OCI-M2 (cell line): ENCODE results near the gene PRPF18.

Experiments used
- DNase-seq: peaks from one replicate; lab custom pipeline; 2025; ENCODE audit not compliant: unreplicated experiment; lab: John Stamatoyannopoulos, UW

The PRPF18 gene

DNA sequence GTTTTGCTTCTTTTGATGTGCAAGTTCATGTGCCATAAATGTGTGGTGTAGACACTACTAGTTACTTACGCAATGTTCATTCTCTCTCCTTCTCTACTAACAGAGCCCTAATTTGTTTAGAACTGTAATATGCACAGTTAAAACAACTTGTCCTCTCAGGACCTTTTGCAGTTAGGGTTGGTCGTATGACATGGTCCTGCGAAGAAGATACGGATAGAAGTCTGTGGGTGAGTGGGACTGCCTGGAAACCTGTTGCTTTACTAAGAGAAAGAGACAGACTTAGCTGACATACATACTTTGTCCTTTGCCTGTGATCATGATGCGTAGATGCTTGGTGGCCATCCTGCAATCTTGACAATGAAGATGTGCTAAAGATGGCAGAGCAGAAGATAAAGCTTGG, 51.1 kb downstream of the PRPF18 start:
- no peak for DNase-seq

DNA sequence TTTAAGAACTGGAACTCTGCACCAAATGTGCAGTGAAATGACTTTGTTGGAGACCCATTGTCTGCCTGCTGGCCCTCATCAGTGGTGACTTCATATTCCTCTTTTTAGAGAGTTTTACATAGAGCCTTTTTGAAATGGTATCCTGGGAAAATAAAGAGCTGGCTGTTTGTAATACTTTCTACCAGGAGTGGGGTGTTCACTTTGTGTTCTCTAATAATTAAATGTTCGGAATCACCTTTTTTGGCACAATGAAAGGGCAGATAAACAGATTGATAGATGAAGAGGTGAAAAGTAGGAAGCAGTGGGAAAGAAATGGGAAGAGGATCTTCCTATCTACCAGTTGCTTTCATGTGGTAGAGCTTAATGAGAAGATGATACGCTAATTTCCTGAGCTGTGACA, 55.5 kb downstream of the PRPF18 start:
- DNase-seq, result no peak

DNA sequence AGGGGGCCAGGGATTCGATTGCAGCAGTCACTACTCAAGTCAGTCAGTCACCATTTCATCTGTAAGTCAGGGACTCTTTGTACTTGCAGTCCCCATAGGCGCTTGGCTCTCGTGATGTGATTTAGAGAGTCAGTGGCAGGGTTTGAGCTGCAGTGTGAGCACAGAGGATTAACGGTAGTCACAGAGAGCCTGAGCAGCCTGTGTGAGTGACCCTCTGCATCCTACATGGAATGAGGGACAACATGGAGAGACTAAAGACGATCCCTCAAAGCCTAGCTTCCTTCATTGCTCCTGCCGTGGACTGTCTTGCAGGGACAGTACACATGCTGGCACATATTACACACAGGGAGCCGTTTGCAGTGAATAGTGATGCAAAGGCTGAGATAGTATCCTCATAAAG, 56.3 kb downstream of the PRPF18 start:
- DNase-seq, result no peak

DNA sequence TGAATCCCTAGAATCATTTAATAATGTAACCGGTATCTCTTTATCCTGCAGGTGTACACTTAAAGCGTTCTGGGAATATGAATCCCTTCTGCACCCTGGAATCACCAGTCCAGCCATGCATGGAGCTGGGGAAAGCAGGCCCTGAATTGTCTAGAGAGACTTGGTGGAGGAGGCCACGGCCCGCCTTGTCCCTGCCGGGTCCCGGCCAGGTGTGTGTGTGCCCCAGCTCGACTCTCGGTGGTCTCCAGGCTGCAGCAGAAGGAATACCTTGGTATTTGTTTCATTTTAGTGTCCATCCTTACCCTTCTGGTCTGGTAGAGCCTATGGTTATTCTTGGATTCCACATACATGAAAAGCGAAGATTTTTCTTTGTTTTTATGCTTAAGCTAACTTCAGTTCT, 58.1 kb downstream of the PRPF18 start:
- DNase-seq, result no peak

DNA sequence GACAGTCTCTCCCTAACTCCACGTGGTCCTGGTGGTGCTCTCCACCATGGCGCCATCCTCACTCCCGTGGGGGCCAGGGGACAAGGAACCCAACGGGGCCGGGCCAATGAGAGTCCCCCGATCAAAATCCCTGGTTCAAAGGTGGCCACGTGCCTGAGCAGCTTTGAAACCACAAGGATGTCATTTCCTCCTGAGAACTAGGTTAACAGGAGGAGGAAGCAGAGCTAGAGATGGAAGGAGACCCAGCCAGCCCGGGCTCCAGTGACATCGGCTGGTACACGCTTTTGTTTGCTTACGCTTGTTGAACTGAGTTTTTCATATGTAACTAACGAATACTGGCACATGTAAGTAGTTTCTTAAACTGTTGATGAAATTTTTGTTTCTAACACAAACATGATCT, 61.7 kb downstream of the PRPF18 start:
- DNase-seq, result no peak

DNA sequence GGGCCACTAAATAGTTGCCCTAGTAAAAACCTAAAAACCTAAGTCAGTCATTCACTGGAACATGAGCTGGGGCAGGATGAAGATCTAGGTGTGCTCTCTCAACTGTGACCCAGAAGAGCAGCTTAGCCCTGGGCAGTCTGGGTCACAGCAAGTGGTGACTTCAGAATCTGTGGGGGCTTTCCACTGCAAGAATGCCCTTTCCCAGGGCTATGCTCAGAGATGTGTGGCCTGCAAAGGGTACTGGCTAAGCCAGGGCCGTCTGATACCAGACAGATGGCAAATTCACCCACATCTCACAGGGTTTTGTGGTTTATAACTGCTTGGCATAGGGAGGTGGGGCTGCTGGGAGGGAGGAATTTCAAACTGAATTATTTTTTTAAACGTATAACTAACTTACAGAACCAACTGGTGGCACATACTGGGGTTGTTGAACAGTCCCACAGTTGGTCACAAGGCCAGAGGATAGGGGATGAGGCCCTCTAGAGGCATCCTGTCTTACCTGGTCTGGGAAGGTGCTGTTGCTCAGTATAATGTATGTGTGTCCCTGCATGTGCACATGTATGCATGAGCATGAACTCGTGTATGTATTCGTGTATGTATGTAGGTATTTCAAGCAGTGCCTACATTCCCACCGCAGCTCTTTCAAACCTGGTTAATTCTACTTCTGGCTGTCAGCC, 63.2 kb downstream of the PRPF18 start:
- no peak for DNase-seq

DNA sequence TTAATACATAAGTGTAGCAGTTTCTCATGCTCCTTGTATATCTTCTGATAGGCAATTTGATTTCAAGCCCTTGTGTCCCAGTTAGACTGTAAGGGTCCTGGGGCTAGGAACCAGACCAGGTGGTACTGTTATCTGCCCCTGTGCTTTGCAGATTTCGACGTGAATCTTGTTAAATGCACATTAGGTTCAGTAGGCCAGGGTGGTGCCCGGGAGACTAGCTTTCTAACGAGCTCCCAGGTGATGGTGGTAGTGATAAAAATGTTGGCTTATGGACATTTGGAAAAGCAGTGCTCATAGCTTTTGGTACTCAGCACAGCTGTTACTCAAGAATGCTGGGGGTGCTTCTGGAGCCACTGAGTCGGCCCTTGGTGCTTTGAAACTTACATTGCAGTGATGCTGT, 64.2 kb downstream of the PRPF18 start:
- no peak for DNase-seq

DNA sequence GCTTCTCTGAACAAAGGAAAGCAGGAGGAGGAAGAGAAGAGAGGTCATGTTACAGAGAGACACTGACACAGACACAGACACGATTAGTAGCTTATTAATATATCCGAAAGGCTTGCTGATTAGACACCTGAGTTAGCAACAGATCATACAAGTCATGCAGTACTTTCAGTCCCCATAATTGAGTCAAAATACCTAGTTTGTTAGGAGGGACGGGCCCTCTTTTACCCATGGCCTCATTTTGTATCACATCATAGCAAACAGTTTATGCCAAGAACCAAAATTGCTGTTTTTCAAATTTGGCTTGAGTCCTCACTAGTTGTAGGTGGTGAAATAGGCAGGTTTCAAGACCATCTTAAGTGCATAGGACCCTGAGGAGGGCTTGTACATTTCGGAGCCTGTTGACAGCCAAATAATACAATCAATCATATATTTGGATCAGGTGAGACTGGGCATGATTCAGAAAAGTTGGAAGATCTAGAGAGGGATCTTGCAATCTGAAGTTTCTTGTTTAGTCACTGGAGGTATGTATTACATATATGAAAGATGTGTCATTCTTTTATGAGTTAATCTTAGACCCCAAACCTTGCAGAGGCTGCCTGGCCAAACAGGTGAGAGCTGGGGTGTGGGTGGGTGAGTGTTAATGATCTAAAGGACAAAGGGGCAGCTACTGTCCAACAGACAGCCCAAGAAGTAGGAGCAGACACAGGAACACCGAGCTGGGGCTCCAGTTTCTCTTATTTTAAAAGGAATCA, 65.4 kb downstream of the PRPF18 start:
- no peak for DNase-seq

DNA sequence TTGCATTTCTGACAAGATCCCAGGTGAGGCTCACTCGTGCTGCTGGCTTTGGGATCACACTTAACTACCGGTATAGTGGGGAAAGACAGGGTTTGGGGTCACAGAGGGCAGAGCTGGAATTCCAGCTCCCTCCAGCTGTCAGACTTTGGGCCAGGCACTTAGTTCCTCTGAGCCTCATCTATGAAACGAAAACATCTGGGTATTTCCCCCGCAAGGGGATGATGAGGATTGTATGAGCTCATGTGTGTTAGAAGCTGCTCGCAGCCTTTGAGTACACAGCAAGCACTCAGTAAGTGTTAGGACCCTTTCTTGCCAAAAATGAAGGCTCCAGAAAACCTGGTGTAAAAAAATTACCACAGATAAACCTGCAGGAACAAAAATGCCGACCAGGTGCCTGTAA, 66.1 kb downstream of the PRPF18 start:
- no peak for DNase-seq

DNA sequence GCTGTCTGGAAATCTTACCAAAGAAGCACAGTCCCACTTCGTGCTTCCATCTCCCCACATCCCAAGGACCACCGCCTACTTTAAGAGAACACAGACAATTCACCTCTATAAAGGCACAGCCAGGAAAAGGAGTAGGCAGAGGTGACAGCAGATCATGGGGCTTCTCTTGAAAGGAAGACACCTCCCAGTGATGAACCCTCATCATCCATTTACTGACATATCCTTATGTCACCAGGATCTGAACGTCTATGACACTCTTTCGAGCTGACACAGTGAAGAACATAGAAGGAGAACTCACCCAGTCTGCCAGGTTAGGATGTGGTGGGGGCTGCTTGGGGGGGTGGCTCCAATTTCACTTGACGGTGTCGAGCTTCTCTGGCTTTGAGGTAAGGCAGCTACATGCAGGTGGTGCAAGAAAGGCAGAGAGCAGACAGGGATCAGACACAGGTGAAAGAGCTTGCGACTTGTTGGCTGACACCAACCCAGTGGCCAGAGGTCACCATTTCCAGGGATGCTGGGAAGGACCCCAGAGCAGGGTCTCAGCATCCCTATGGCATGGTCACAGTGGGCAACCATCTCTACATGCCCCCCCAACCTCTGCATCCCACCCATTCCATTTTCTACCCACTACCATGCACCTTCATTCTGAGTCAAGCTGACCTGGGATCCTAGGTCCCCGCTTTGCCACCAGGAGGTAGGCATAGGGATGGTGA, 67.5 kb downstream of the PRPF18 start:
- DNase-seq, result no peak

DNA sequence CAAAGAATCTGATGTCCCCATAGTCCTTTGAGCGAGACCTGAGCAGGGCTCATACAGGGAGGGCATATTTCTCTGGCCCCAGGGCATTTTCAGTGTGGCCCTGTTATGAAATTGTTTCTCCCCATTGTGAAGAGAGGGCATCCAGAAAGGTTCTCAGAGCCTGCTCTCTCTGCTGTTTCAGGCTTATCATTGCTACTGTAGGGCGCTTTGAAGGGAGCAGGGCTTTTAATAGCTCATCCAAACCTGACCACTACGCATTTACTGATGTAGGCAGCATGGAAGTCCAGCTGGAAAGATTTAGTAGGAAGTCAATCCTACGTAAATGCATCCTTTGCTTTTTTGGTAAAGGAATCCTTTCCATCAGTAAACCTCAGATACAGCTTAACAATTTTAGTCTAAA, 68.1 kb downstream of the PRPF18 start:
- no peak for DNase-seq

DNA sequence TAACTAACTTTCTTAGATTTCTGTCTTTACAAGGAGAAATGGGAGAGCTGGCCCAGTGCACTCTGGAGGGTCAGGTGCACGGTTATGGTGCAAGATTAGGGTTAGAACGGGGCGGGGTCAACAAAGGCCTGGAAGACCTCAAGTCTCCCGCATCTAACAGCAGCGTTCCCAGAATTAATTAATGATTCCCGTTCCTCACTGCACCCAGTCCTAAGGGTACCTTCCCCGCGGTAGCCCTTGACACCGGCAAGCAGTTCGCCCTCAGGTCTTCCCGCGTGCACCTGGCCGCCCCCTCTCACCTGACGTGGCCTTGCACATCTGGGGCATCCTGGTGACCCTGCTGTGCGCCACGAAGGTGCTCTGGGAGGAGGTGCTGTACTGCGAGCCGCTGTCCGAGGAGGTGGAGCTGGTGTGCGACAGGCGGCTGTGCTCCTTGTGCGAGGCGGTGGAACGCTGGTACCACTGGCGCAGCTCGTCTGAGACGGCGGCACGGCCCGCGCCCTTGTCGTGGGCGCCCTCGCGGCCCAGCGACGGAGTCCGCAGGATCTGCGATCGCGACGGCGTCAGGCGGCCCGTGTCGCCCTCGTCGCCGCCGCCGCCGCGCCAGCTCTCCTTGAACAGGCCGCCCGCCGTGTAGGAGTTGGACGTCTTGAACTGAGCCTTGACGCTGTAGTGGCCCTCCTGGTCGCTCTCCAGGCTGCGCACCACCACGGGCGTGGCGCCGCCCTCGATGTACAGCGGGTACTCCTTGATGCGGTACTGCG, 69.8 kb downstream of the PRPF18 start:
- DNase-seq, result no peak

DNA sequence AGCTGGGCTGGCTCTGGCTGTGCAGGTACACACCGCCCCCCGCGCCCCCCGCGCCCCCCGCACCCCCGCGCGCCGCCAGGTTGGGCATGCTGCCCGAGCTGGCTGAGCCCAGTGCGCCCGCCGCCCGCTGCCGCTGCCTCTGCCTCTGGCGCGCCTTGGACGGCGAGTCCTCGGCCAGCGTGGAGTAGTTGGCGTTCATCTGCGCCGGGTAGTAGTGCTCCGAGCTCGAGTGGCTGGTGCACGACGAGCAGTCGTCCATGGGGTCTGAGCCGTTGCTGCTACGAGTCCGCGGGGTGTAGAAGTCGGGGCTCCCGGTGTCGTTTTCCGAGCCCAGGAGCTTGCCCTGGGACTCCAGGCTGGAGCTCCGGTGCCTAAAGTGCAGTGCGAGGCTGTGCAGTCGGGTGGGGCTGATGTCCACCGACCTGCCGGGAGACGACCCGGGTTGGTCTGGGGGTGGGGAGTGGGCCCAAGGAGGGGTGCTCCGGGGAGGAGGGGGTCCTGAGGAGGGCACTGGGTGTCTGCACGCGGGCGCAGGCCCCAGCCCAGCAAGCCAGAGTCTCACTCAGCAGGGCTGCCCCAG, 70.4 kb downstream of the PRPF18 start:
- DNase-seq, result no peak

DNA sequence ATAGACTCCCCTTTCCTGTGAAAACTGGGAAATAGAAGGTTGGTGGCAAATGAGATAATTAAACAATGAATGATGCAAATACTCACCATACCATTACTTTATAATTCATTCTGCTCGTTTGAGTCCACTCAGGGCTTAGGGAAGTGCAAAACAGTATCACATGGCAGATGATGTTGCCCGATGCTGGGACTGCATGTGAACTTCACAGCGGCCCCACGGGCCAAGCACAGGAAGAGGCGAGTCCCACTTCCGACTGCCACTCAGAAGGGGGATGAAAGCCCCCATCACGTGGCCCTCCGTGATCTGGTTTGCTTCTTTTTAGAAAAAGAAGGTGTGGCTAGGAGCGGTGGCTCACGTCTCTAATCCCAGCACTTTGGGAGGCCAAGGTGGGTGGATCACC, 71.5 kb downstream of the PRPF18 start:
- no peak for DNase-seq

DNA sequence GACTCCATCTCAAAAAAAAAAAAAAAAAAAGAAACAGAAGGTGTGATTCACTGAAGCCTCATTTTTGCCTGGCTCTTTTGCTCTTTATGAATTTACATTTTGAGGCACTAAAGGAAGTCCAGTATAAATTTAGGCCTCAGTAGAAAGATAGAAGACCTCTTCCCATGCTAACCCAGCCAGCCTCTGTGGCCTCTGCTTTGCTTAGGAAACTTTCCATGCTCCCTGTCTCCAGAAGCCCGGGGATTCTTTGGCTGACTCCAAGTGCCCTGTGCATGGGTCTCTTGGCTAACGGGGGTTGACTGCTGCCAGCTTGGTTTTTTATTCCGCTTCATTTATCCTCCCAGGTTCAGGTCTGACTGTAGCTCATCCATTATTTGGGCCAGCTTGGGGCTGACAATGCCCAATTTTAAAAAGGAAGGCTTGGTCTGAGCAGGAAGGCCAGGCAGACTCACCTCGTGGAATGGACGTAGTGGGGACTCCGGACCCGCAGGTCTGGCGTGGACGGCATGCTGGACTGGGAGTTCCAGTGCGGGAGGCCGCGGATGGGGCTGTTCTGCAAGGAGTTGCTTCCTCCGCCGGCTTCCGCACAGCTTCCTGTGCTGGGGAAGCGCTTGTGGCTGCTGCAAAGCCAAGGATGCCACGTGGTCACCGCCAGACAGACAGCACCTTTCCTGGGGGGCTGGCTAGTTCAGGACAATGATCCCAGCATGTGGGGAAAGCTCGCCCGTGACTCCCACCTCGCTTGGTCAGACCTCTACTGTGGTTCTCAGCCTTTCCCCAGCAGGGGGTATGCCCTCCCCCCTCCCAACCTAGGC, 72.3 kb downstream of the PRPF18 start:
- DNase-seq, result no peak

DNA sequence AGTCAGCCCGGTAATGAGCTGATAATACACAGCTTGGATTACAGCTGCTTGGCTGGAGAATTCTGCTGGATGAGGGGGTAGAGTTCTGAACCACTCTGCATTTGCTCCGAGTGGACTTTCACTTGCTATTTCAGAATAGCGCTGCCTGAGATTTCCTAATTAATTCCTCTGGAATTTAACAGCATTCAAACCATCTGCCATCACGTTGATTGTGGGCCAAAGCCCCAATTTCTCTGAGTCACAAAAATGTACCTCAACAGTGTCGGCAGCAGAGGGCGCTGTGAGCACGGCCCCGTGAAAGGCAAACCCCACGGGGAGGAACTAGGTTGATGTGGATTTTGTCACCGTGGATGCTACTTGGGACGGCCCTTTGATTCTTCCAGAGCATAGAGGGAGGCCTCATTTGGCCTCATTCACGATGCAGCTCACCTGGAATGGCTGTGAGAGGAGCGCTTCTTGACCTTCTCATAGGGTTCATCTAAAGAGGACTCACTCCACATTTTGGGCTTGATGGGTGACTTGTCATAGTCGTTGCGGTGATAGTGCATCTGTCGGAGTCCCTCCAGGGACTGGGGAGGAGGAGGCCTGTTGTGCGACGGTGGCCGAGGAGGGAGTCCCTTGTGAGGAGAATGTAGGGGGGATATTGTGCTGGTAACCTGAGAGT, 73.3 kb downstream of the PRPF18 start:
- no peak for DNase-seq

DNA sequence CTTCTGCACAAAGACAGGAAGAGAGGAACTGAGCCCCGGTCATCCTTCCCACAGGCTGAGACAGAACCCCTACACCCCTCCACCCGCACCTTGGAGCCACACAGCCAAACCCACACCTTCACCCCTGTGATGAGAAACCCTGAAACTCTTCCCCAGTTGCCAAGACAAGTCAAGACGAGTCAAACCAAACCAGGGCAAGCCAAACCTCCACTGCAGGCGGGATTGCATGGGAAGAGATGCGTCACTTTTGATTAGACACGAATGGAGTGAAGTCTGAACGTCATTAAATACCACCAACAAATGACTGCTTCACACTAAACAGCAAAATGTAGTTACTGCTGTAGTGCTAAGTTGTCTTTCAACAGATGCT, 73.8 kb downstream of the PRPF18 start:
- no peak for DNase-seq

DNA sequence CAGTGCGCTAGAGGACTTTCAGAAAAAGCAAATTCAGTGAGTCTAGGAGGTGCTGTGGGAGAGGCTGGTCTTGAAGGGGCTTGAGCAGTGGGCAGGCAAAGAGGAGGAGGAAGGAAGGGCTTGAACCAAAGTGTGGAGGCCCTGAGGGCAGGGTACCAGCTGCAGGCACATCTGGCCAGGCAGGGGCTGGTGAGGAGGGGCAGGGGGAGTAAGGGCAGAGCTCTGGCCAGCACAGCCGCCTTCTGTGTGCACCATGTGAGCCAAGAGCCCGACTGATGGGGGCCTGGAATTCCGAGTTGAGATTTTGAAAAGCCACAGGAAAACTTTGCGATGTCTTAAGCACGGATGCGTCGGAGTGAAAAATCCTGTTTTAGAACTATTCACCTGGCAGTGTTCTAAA, 74.5 kb downstream of the PRPF18 start:
- DNase-seq, result no peak

DNA sequence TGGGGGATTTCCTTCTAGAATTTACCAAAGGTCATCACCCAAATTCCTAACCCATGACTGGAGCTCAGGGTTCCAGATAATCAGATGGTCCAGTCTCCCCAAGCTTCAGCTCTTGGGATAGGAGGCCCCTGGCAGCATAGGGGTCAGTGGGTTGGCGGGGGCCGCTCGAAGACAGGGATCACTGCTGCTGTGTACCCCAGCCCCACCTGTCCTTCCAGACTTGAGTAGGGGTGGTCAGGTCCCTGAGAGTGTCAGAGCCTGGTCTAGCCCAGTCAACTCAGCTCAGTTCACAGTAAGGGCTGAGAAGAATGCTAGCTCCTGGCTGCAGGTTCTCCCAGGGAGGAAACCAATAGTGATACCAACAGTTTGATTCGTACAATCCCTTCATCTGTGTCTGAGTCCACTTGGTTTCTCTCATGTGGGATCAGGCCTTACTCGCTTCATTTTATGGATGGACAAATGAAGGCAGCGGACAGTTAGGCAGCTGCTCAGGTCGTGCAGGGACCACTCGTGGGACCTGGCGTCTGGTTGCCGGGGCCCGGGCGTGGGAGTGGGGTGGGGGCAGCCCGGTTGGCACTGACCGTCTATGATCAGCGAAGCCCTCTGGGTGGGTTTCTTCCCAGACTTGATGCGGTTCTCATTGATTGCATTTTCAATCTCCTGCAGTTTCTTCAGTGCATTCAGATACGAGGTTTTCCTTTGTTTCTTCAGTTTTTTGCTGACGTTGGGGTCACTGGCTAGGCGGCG, 78.9 kb downstream of the PRPF18 start:
- DNase-seq, result no peak
